Activated T-cell treated with anti-CD3 and anti-CD28 coated beads, Interleukin-2, amount 50 U/mL, for 48 hours (primary cell): Measurements from ENCODE around the gene FBXL7.

Experiments used
- DNase-seq, 2 experiments: peaks; one replicate each; pipeline ENCODE4 v3.0.0-alpha.2; 2020

The FBXL7 gene

GRCh38 chr5:15499528-15500324 lies at the start of gene FBXL7:
TSS of gene FBXL7 (plus strand) at chr5:15500180.
- no peak for DNase-seq

GRCh38 chr5:15450473-15450872 lies 49.5 kb upstream of the FBXL7 start:
- DNase-seq: no peak

GRCh38 chr5:15450949-15451348 lies 49.0 kb upstream of the FBXL7 start:
- no peak for DNase-seq

- no peak for DNase-seq
Measured at GRCh38 chr5:15452030-15452429, 48.0 kb upstream of the FBXL7 start.

GRCh38 chr5:15452781-15453180 lies 47.2 kb upstream of the FBXL7 start:
- DNase-seq: no peak

- no peak for DNase-seq
Measured at GRCh38 chr5:15459200-15459599, 40.8 kb upstream of the FBXL7 start.

- DNase-seq: no peak
Measured at GRCh38 chr5:15463231-15463980, 36.6 kb upstream of the FBXL7 start.

- DNase-seq: no peak
Measured at GRCh38 chr5:15472116-15472515, 27.9 kb upstream of the FBXL7 start.

- DNase-seq: no peak
Measured at GRCh38 chr5:15474143-15474719, 25.7 kb upstream of the FBXL7 start.

GRCh38 chr5:15475367-15475766 lies 24.6 kb upstream of the FBXL7 start:
- no peak for DNase-seq

GRCh38 chr5:15476977-15477376 lies 23.0 kb upstream of the FBXL7 start:
- no peak for DNase-seq

GRCh38 chr5:15480436-15480835 lies 19.5 kb upstream of the FBXL7 start:
- DNase-seq: no peak

GRCh38 chr5:15483351-15484097 lies 16.5 kb upstream of the FBXL7 start:
- DNase-seq: no peak

- DNase-seq: no peak
Measured at GRCh38 chr5:15487228-15487627, 12.8 kb upstream of the FBXL7 start.

- no peak for DNase-seq
Measured at GRCh38 chr5:15489571-15490235, 10.3 kb upstream of the FBXL7 start.

- DNase-seq: no peak
Measured at GRCh38 chr5:15492545-15492944, 7.4 kb upstream of the FBXL7 start.

GRCh38 chr5:15493501-15493900 lies 6.5 kb upstream of the FBXL7 start:
- no peak for DNase-seq

- no peak for DNase-seq
Measured at GRCh38 chr5:15495026-15495425, 5.0 kb upstream of the FBXL7 start.

GRCh38 chr5:15496886-15497285 lies 3.1 kb upstream of the FBXL7 start:
- DNase-seq: no peak

- no peak for DNase-seq
Measured at GRCh38 chr5:15500325-15501001, 483 bp downstream of the FBXL7 start.

- no peak for DNase-seq
Measured at GRCh38 chr5:15501091-15501791, 1.3 kb downstream of the FBXL7 start.
